ENCODE data around the gene IFIT3.

IFIT3 gene

DNA sequence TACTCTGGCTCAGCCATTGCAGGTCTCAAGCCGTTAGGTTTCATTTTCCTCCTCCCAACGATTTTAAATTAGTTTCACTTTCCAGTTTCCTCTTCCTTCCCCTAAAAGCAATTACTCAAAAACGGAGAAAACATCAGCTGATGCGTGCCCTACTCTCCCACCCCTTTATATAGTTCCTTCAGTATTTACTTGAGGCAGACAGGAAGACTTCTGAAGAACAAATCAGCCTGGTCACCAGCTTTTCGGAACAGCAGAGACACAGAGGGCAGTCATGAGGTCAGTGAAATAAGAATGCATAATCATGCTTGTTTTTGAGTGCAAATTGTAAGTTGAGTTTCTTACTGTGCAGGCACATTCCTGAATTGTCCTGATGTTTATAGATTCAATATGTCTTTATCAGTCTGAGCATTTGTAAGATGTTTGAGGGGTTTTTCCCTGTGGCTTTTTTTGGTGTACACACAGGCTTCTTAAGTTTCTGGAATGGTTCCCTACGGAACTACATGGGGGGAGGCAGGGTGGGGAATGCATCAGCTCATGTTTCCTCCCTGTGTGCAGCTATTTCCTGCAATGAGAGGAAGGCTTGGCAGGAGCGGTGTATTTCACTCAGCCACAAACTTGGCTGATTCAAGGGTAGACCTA lies at the start of gene IFIT3:
IFIT3 (plus strand) TSS at position 195 of the 639 bp plus-strand sequence; CDS start at position 272, 77 bp downstream.
- H3K4me2 ChIP-seq (ENCODE audit: low read depth, low read length), result no peak within 1 kb of the TSS
- 0 out of 2 replicates have a peak, but pooled peaks cover 7% of the 10 kb centered on the region for H3K27me3 ChIP-seq (replicated peaks; ENCODE audit: insufficient read depth, low read length)
- H2AFZ ChIP-seq (ENCODE audit: low read length), result no peak within 1 kb of the TSS
- DNase-seq, result no peak
- TF ChIP-seq EZH2 (optimal IDR thresholded peaks at IDR 0.05; ENCODE audit: low read depth, low read length) (no peak), CTCF (IDR thresholded peaks at IDR 0.05; ENCODE audit: low read length) (no peak), EZH2phosphoT487 (IDR thresholded peaks at IDR 0.05; ENCODE audit: low read length) (no peak)
- peaks cover 12% of the 10 kb centered on the region for H3F3A ChIP-seq (ENCODE audit: insufficient read depth, low read length)
- no peaks in the 10 kb centered on the region for H3K79me2 ChIP-seq (ENCODE audit: low read length)
- no peaks in the 10 kb centered on the region for H3K36me3 ChIP-seq (replicated peaks; ENCODE audit: insufficient read depth, low read length)
- H3K9me2 ChIP-seq (replicated peaks; ENCODE audit: insufficient read depth, low read length), result no peaks in the 10 kb centered on the region
- no peaks in the 10 kb centered on the region for H3K9me3 ChIP-seq (replicated peaks; ENCODE audit: insufficient read depth, low read length)
- H3K4me3 ChIP-seq (ENCODE audit: low read length), result no peak within 1 kb of the TSS
- no peak within 1 kb of the TSS for H3K27ac ChIP-seq (ENCODE audit: low read length)
- no peaks in the 10 kb centered on the region for H4K20me1 ChIP-seq (ENCODE audit: insufficient read depth, low read length)
- no peak within 1 kb of the TSS for H3K9ac ChIP-seq (ENCODE audit: low read length)
- H3K4me1 ChIP-seq (ENCODE audit: low read length), result peaks cover 6% of the 10 kb centered on the region

DNA sequence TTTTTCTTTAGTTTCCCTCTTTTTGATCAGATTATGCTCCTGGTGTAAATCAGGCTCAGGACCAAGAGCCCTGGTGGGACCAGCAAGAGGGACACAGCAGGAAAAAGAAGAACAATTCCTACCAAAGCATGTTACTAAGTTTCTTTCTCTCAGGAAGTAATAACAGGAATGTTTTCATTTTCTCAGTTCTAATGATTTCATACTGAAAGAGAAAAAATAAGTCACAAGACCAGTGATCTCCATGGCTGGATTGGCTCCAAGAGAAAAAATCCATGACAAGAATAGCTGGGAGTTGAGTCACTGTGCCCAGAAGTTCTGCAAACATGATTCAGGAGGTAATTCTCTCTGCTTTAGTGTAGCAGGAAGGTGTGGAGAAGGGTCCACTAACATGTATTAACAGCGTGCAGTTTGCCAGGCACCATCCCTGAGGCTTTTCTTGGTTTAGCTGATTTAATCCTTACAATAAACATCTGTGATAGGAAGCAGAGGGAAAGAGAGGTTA lies 49.7 kb upstream of the IFIT3 start:
- Histone ChIP-seq H3K4me3 (ENCODE audit: low read length) (no peak overlapping the region), H3K27me3 (replicated peaks; ENCODE audit: insufficient read depth, low read length) (no peaks in the 10 kb centered on the region), H2AFZ (ENCODE audit: low read length) (no peak overlapping the region), H3K4me1 (ENCODE audit: low read length) (no peaks in the 10 kb centered on the region), H3K9ac (ENCODE audit: low read length) (no peak overlapping the region), H3K27ac (ENCODE audit: low read length) (no peak overlapping the region), H3K79me2 (ENCODE audit: low read length) (no peaks in the 10 kb centered on the region), H3K9me2 (replicated peaks; ENCODE audit: insufficient read depth, low read length) (no peaks in the 10 kb centered on the region), H3K4me2 (ENCODE audit: low read depth, low read length) (no peak overlapping the region), H3F3A (ENCODE audit: insufficient read depth, low read length) (no peaks in the 10 kb centered on the region), H4K20me1 (ENCODE audit: insufficient read depth, low read length) (no peaks in the 10 kb centered on the region), H3K9me3 (replicated peaks; ENCODE audit: insufficient read depth, low read length) (no peaks in the 10 kb centered on the region), H3K36me3 (replicated peaks; ENCODE audit: insufficient read depth, low read length) (no peaks in the 10 kb centered on the region)
- DNase-seq, result no peak
- no peak for TF ChIP-seq CTCF (IDR thresholded peaks at IDR 0.05; ENCODE audit: low read length)
- no peak for TF ChIP-seq EZH2 (optimal IDR thresholded peaks at IDR 0.05; ENCODE audit: low read depth, low read length)
- TF ChIP-seq EZH2phosphoT487 (IDR thresholded peaks at IDR 0.05; ENCODE audit: low read length), result no peak

DNA sequence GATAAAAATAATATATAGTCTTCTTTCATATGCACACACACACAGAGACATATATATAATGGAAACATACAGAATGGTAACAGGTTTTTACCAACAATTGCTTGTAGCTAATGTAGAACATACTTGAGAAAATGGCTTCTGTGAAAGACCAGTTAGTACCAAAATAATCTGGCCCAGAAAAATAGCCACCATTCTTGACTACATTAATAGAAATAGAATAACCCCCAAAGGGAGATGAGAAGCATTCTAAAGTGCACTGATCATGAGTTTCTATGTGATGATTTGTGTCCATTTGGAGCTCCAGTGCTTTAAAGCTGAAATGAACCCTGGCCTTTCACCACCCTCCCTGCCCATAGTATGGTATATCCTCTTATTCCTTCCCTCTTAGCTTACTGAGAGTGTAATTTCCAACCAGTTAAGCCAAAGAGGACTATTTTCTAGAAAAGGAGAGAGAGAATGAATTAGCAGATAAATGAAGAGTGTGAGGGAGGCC lies 48.9 kb upstream of the IFIT3 start:
- Histone ChIP-seq H4K20me1 (ENCODE audit: insufficient read depth, low read length) (no peaks in the 10 kb centered on the region), H3K79me2 (ENCODE audit: low read length) (no peaks in the 10 kb centered on the region), H3K4me3 (ENCODE audit: low read length) (no peak overlapping the region), H3K36me3 (replicated peaks; ENCODE audit: insufficient read depth, low read length) (no peaks in the 10 kb centered on the region), H2AFZ (ENCODE audit: low read length) (no peak overlapping the region), H3F3A (ENCODE audit: insufficient read depth, low read length) (no peaks in the 10 kb centered on the region), H3K4me1 (ENCODE audit: low read length) (no peaks in the 10 kb centered on the region), H3K9me2 (replicated peaks; ENCODE audit: insufficient read depth, low read length) (no peaks in the 10 kb centered on the region), H3K9me3 (replicated peaks; ENCODE audit: insufficient read depth, low read length) (no peaks in the 10 kb centered on the region), H3K27ac (ENCODE audit: low read length) (no peak overlapping the region), H3K4me2 (ENCODE audit: low read depth, low read length) (no peak overlapping the region), H3K9ac (ENCODE audit: low read length) (no peak overlapping the region), H3K27me3 (replicated peaks; ENCODE audit: insufficient read depth, low read length) (no peaks in the 10 kb centered on the region)
- TF ChIP-seq CTCF (IDR thresholded peaks at IDR 0.05; ENCODE audit: low read length) (no peak), EZH2phosphoT487 (IDR thresholded peaks at IDR 0.05; ENCODE audit: low read length) (no peak), EZH2 (optimal IDR thresholded peaks at IDR 0.05; ENCODE audit: low read depth, low read length) (no peak)
- no peak for DNase-seq

All from MM.1S (cell line).